ENCODE measurements around the gene ATG9A.
A peak's percentile ranks its signal among the peaks of the same experiment; 100 is the strongest.
"Not testable (repeated sequence)": the region's sequence is repeated elsewhere in the genome, so short reads cannot be mapped to it uniquely, and the experiment has no call there.

Gene ATG9A

GRCh38 chr2:219207134-219207883 lies 22.1 kb downstream of the ATG9A start:
- DNase-seq (ENCODE audit: low spot score), result peak; percentile 42
- no peak for FAIRE-seq

GRCh38 chr2:219206328-219207133 lies 22.9 kb downstream of the ATG9A start, which contains the start of gene ZFAND2B:
ZFAND2B (plus strand) TSS chr2:219206782; CDS start chr2:219206988, 206 bp downstream.
- FAIRE-seq (no peak), DNase-seq (ENCODE audit: low spot score) (peak; percentile 81)

DNA sequence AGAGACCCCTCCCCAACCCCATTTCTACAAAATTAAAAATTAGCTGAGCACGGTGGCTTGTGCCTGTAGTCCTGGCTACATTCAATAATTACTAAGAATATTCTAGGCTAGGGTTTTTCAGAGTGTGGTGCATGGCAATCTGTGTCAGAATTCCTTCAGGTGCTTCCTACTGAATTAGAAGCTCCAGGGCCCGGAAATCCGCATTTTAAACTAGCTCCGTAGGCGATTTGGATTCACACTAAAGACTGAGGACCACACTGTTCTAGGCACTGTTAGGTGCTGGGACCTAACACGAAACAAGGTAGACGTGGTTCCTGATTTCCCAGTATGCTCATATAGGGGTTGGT lies 23.5 kb downstream of the ATG9A start:
- no peak for DNase-seq (ENCODE audit: low spot score)
- no peak for FAIRE-seq

DNA sequence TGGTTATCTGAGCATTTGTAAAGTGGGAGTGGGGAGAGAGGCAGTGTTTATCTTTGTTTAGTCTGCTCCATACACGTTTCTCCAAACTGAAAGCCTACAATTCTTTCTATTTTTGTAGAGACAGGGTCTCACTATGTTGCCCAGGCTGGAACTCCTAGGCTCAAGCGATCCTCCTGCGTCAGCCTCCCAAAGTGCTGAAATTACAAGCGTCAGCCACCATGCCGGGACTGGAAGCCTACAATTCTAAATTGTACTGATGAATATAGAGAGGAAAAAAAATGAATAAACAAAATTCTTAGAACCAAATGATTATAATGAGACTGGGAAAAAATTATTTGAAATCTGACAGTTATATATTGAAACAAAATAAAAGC lies 24.3 kb downstream of the ATG9A start:
- no peak for FAIRE-seq
- DNase-seq (ENCODE audit: low spot score), result no peak

DNA sequence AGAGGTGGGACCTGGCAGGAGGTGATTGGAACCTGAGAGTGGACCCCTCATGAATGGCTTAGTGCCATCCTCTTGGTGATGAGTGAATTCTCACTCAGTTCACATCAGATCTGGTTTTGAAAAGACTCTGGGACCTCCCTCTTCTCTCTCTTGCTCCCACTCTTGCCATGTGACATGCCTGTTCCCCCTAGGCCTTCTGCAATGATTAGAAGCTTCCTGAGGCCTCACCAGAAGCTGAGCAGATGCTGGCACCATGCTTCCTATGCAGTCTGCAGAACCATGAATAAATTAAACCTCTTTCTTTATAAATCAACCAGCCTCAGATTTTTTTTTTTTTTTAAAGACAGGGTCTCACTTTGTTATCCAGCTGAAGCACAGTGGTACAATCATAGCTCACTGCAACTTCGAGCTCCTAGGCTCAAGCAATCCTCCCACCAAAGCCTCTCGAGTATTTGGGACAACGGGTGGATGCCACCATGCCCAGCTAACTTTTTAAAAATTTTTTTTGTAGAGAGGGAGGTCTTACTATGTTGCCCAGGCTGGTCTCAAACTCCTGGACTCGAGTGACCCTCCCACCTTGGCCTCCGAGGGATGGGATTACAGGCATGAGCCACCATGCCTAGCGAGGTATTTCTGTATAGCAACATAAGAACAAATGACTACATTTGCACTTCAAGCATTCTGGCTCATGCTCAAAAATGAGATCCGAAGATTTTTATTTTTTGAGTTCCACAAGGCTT lies 24.8 kb downstream of the ATG9A start:
- DNase-seq (ENCODE audit: low spot score) (no peak), FAIRE-seq (no peak)

- not testable (repeated sequence) for DNase-seq (ENCODE audit: low spot score); FAIRE-seq
Measured at GRCh38 chr2:219201331-219201730, 28.1 kb downstream of the ATG9A start.

DNA sequence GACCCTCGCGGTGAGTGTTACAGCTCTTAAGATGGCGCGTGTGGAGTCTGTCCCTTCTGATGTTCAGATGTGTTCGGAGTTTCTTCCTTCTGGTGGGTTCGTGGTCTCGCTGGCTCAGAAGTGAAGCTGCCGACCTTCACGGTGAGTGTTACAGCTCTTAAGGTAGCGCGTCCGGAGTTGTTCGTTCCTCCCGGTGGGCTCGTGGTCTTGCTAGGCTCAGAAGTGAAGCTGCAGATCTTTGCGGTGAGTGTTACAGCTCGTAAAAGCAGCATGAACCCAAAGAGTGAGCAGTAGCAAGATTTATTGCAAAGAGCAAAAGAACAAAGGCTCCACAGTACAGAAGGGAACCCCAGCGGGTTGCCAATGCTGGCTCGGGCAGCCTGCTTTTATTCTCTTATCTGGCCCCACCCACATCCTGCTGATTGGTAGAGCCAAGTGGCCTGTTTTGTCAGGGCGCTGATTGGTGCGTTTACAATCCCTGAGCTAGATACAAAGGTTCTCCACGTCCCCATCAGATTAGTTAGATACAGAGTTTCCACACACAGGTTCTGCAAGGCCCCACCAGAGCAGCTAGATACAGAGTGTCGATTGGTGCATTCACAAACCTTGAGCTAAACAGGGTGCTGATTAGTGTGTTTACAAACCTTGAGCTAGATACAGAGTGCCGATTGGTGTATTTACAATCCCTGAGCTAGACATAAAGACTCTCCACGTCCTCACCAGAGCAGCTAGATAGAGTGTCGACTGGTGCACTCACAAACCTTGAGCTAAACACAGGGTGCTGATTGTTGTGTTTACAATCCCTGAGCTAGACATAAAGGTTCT lies 28.7 kb downstream of the ATG9A start:
- not testable (repeated sequence) for DNase-seq (ENCODE audit: low spot score); FAIRE-seq

DNA sequence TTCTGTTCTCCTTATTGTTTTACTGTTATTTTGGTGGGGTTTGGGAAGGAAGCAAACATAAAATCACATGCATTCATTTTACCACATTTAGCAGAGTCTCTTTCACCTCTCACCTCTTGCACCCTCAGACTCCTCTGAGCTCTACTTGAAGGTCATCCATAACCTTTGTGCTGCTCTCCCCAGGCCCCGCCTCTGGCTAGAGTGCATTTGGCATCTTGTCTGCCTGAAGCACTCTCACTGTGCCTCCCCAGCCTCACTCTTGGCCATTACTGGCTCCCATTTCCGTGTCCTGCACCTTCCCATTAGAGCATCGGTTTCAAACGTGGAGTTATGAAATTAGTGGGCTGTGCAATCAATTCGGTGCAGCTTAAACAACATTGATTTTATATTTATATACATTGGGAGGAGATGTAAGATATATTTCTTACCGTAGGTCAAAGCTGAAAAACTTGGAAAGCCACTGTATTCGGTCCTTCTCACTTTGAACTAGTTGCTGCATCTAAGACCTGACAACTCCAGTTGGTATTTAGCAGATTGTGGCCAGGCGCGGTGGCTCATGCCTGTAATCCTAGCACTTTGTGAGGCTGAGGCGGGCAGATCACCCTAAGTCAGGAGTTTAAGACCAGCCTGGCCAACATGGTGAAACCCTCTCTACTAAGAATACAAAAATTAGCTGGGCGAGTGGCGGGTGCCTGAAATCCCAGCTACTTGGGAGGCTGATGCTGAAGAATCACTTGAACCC lies 29.8 kb downstream of the ATG9A start:
- FAIRE-seq, result no peak

GRCh38 chr2:219198974-219199373 lies 30.5 kb downstream of the ATG9A start:
- FAIRE-seq, result no peak
- no peak for DNase-seq (ENCODE audit: low spot score)

More for the DNA sequence above, 29.8 kb downstream of the ATG9A start:
- no peak for DNase-seq (ENCODE audit: low spot score)

- DNase-seq (ENCODE audit: low spot score), result no peak
- FAIRE-seq, result no peak
Measured at GRCh38 chr2:219197388-219197787, 32.0 kb downstream of the ATG9A start.

DNA sequence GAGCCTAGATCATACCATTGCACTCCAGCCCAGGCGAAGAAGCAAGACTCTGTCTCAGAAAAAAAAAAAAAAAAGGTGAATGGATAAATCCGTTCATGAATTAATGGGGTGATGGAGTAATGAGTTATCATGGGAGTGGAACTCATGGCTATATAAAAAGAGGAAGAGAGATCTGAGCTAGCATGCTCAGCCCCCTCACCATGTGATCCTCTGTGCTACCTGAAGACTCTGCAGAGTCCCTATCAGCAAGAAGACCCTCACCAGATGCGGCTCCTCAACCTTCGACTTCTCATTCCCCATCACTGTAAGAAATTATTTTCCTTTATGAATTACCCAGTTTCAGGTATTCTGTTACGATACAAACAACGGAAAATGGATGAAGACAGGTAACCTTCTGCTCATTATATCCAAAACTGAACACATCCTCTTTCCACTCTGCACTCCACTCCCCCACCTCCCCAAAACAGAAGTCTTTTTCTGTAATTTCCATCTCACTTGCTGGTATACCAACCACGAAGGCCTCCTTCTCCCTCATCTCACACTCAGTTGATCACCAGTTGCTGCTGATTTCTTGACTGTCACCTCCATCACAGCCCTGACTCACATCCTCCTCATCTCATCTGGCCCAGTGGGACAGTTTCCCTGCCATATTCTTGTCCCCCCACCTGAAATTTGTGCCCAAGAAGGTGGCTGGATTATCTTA lies 42.5 kb downstream of the ATG9A start:
- DNase-seq (ENCODE audit: low spot score), result no peak
- FAIRE-seq, result no peak

DNA sequence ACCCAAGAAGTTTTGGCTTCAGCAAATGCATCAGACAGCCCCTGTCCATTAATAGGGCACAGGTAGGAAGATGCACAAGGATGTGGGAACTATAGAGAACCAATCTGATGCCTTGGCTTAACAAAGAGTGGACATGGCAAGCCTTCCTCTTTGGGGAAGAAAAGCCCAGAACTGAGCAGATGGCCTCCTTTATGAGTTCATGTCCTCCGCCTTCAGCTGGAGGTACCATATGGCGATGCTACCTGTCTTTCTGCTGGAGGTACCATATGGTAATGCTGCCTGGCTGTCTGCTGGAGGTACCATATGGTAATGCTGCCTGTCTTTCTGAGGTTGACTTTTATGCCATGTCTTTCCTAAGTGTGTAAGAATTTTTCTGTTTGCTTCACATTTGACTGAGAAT lies 45.3 kb downstream of the ATG9A start:
- FAIRE-seq, result no peak
- DNase-seq (ENCODE audit: low spot score), result no peak

- DNase-seq (ENCODE audit: low spot score), result no peak
- no peak for FAIRE-seq
Measured at GRCh38 chr2:219183151-219183772, 46.2 kb downstream of the ATG9A start.

GRCh38 chr2:219182331-219183150 lies 46.9 kb downstream of the ATG9A start:
- FAIRE-seq (no peak), DNase-seq (ENCODE audit: low spot score) (no peak)

- FAIRE-seq, result no peak
- no peak for DNase-seq (ENCODE audit: low spot score)
Measured at GRCh38 chr2:219181531-219181930, 47.9 kb downstream of the ATG9A start.

DNA sequence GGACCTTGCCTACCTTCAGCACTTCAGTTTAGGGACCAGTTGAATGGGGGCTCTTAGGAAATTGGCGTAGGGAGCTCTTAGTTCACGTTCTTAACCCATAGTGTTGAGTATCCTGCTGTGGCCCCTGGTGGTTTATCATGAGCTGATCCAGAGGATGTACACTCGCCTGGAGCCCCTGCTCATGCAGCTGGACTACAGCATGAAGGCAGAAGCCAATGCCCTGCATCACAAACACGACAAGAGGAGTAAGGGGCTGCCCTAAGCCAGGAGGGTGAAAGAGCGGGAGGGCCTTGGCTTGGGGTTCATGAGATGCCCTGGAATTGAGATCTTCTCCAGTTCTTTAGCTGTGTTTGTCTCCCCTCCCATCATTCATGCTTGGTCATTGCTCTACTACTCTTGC lies 48.5 kb downstream of the ATG9A start:
- no peak for DNase-seq (ENCODE audit: low spot score)
- FAIRE-seq, result no peak

DNA sequence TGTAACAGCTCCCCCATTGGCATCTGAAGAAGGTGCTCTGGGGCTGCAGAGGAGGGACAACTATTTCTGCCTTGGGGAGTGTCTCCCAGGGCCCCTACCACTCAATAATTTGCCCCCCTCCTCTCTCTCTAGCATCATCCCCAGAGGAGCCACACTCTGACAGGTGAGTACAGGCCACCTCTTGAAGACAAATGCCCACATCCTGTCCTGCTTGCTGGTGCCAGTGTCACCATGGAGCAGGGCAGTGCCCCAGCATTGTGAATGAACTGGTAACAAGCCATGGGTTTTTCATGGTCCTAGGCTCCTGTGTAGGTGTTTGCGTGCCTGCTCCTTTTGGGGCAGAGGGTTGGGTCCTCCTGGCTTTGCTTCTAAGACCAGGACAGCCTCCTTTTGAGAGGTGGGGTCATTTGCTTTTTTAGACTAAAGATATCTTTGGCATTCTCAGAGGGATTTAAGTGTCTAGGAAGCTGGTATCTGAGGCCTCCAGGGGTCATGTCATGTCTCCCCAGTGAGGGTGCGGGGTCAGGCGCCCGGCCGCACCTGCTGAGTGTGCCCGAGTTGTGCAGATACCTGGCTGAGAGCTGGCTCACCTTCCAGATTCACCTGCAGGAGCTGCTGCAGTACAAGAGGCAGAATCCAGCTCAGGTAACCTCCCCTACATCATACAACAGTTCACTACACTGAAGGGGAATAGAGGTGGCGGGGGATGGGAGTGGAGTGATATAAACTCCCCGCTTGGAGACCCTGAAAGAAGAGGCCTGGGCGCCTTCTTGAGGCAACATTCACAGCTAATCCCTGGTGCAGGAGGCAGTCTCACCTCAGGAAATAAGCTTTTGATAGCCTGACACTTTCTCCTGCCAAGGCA lies 49.6 kb downstream of the ATG9A start:
- FAIRE-seq, result no peak
- no peak for DNase-seq (ENCODE audit: low spot score)
